Fibroblast of lung (primary cell): ENCODE data around the gene MTX3.

Experiments used
- CTCF ChIP-seq, 2 donors: IDR thresholded peaks in 1 of 2; conservative IDR thresholded peaks in 1 of 2; 1 replicate in 1 of 2; 2 replicates in 1 of 2; pipeline ENCODE4 v1.5.1; 2011 to 2012; ENCODE audit warnings: low read length in 2 of 2, control low read depth in 1 of 2, inconsistent platforms in 1 of 2, low read depth in 1 of 2, mild to moderate bottlenecking in 1 of 2
- EZH2 ChIP-seq: IDR thresholded peaks from 2 replicates; pipeline ENCODE4 v1.5.1; 2012; ENCODE audit warnings: low read length, control low read depth, mild to moderate bottlenecking; ENCODE audit errors: missing control alignments

GRCh38 chr5:79934681-79935080 is 56.4 kb downstream of the MTX3 start:
- TF ChIP-seq CTCF (conservative IDR thresholded peaks at IDR 0.05 in 1 of 2, IDR thresholded peaks at IDR 0.05 in 1 of 2; ENCODE audit: low read depth in 1 of 2, low read length in 2 of 2) (no peak), EZH2 (no peak)
